Measurements from ENCODE around the gene TTC21A.

DNA sequence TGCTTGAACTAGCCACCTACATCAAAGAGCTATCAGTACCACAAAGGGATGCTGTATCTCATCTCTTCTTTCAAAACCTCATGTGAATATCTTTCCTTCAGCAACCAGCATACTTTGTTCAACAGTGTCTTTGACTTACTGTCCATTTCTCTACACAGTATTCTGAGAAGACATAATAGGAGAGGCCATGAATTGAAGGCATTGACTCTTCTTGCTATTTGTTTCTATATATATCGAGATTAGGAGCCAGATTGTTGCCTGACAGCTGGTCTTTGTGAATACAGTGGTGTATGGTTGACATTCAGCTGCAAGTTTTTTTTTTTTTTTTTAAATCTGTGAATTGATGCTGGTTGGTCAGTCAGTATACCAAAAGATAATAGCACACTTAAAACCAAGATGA lies 58.0 kb downstream of the TTC21A start:
- TF ChIP-seq, protein P1, sequence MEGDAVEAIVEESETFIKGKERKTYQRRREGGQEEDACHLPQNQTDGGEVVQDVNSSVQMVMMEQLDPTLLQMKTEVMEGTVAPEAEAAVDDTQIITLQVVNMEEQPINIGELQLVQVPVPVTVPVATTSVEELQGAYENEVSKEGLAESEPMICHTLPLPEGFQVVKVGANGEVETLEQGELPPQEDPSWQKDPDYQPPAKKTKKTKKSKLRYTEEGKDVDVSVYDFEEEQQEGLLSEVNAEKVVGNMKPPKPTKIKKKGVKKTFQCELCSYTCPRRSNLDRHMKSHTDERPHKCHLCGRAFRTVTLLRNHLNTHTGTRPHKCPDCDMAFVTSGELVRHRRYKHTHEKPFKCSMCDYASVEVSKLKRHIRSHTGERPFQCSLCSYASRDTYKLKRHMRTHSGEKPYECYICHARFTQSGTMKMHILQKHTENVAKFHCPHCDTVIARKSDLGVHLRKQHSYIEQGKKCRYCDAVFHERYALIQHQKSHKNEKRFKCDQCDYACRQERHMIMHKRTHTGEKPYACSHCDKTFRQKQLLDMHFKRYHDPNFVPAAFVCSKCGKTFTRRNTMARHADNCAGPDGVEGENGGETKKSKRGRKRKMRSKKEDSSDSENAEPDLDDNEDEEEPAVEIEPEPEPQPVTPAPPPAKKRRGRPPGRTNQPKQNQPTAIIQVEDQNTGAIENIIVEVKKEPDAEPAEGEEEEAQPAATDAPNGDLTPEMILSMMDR (IDR thresholded peaks at IDR 0.05): no peak
- TF ChIP-seq POLR2A (IDR thresholded peaks at IDR 0.05): no peak

Measured in breast epithelium (tissue), 3 donors.